Liver (tissue), 9 donors: ENCODE results near the gene C3orf38. TPM values are rescaled to one million over a fixed set of nuclear protein-coding genes. Genes with fewer than 3 reads are reported as not detected.

Experiments
- DNase-seq: peaks from one replicate; pipeline ENCODE4 v3.0.0-alpha.2; 2017; ENCODE audit warnings: low spot score
- H3K27ac ChIP-seq, 2 donors: one replicate each; pipeline ENCODE4 v1.7.0; 2013; ENCODE audit warnings: inconsistent platforms in 2 of 2, low read length in 2 of 2, control low read depth in 1 of 2, low read depth in 1 of 2, mild to moderate bottlenecking in 1 of 2
- H3K27me3 ChIP-seq, 4 donors: one replicate each; pipeline versions ENCODE4 v1.6.1 to v1.7.0; 2013; ENCODE audit warnings: low read length in 3 of 4, inconsistent platforms in 1 of 4, mild to moderate bottlenecking in 1 of 4, moderate library complexity in 1 of 4; ENCODE audit not compliant: control insufficient read depth in 4 of 4, insufficient read depth in 4 of 4
- H3K36me3 ChIP-seq, 4 donors: one replicate each; pipeline versions ENCODE4 v1.6.1 to v1.7.0; 2013; ENCODE audit warnings: low read length in 3 of 4, mild to moderate bottlenecking in 3 of 4, low read depth in 1 of 4, moderate library complexity in 1 of 4; ENCODE audit not compliant: control insufficient read depth in 4 of 4, insufficient read depth in 3 of 4
- H3K4me1 ChIP-seq, 4 donors: one replicate each; pipeline versions ENCODE4 v1.6.1 to v1.7.0; 2013; ENCODE audit warnings: low read length in 3 of 4, mild to moderate bottlenecking in 3 of 4, moderate library complexity in 1 of 4; ENCODE audit not compliant: control insufficient read depth in 4 of 4, insufficient read depth in 4 of 4
- H3K4me3 ChIP-seq, 3 donors: one replicate each; pipeline versions ENCODE4 v1.6.1 to v1.7.0; 2013; ENCODE audit warnings: low read length in 3 of 3, control low read depth in 1 of 3, low read depth in 1 of 3, mild to moderate bottlenecking in 1 of 3
- H3K9ac ChIP-seq, 2 donors: one replicate each; pipeline ENCODE4 v1.7.0; 2013; ENCODE audit warnings: low read length in 2 of 2, mild to moderate bottlenecking in 2 of 2, moderate library complexity in 2 of 2, control low read depth in 1 of 2, low read depth in 1 of 2
- H3K9me3 ChIP-seq, 4 donors: one replicate each; pipeline versions ENCODE4 v1.6.1 to v1.7.0; 2013; ENCODE audit warnings: low read length in 3 of 4; ENCODE audit not compliant: control insufficient read depth in 4 of 4
- EGR1 ChIP-seq, 2 donors: IDR thresholded peaks; 2 replicates each; pipeline ENCODE4 v1.6.1; 2016 to 2018; ENCODE audit warnings: antibody characterized with exemption in 2 of 2, low read depth in 2 of 2
- FOXA2 ChIP-seq: IDR thresholded peaks from 2 replicates; pipeline ENCODE4 v1.6.1; 2016; ENCODE audit warnings: antibody characterized with exemption
- GABPA ChIP-seq, 2 donors: IDR thresholded peaks in 1 of 2; conservative IDR thresholded peaks in 1 of 2; 2 replicates each; pipeline ENCODE4 v1.6.1; 2016; ENCODE audit warnings: antibody characterized with exemption in 2 of 2, mild to moderate bottlenecking in 1 of 2, moderate library complexity in 1 of 2
- HNF4A ChIP-seq, 2 donors: conservative IDR thresholded peaks; 2 replicates each; pipeline ENCODE4 v1.6.1; 2016; ENCODE audit warnings: antibody characterized with exemption in 2 of 2, mild to moderate bottlenecking in 2 of 2
- JUND ChIP-seq, 2 donors: IDR thresholded peaks; 2 replicates each; pipeline ENCODE4 v1.6.1; 2016; ENCODE audit warnings: antibody characterized with exemption in 2 of 2
- NR2F2 ChIP-seq: IDR thresholded peaks from 2 replicates; pipeline ENCODE4 v1.6.1; 2016; ENCODE audit warnings: antibody characterized with exemption
- RAD21 ChIP-seq, 2 donors: IDR thresholded peaks; 2 replicates each; pipeline ENCODE4 v1.6.1; 2016; ENCODE audit warnings: antibody characterized with exemption in 2 of 2, mild to moderate bottlenecking in 2 of 2
- RXRA ChIP-seq, 2 donors: IDR thresholded peaks; 2 replicates each; pipeline ENCODE4 v1.6.1; 2017 to 2018; ENCODE audit warnings: antibody characterized with exemption in 2 of 2, mild to moderate bottlenecking in 1 of 2
- SP1 ChIP-seq: IDR thresholded peaks from 2 replicates; pipeline ENCODE4 v1.6.1; 2018; ENCODE audit warnings: antibody characterized with exemption, mild to moderate bottlenecking
- TAF1 ChIP-seq: conservative IDR thresholded peaks from 2 replicates; pipeline ENCODE4 v1.6.1; 2016; ENCODE audit warnings: antibody characterized with exemption, mild to moderate bottlenecking
- WGBS: extraction: QIAGEN DNeasy Blood & Tissue Kit; methylation state at CpG from one replicate; pipeline ENCODE4 v1.1.7; 2013; 5-methylcytosine and 5-hydroxymethylcytosine counted together
- polyA plus RNA-seq, 2 donors: library from polyadenylated mRNA; stranded (reverse) in 1 of 2; unstranded in 1 of 2; fragments of 200-250 nt in 1 of 2; fragments of >200 nt in 1 of 2; fragmentation: Nextera tagmentation in 1 of 2; extraction: Ambion mirVana in 1 of 2; gene quantifications; one replicate each; pipeline versions ENCODE4 v1.2.1 to v1.2.3, GENCODE V29; 2013 to 2015
- total RNA-seq, 2 donors: library from RNA; depleted of rRNA; stranded (reverse); fragments of >200 nt; gene quantifications; one replicate each; pipeline ENCODE4 v1.2.3, GENCODE V29; 2014
- TF ChIP-seq, protein P1 (sequence below): fragments of 150-350 bp; IDR thresholded peaks from 2 replicates; pipeline ENCODE4 v1.5.1; 2017; ENCODE audit warnings: improper control_type of control experiment, low read depth, low read length; ENCODE audit not compliant: missing input control
- donor health status: healthy.
- donor health status: healthy.
- donor health status: healthy.
- donor health status: healthy.
- donor health status: healthy.

Gene C3orf38
- total and polyA plus RNA-seq, 4 donors, result 4.6 to 16.0 (median 8.1) TPM

DNA sequence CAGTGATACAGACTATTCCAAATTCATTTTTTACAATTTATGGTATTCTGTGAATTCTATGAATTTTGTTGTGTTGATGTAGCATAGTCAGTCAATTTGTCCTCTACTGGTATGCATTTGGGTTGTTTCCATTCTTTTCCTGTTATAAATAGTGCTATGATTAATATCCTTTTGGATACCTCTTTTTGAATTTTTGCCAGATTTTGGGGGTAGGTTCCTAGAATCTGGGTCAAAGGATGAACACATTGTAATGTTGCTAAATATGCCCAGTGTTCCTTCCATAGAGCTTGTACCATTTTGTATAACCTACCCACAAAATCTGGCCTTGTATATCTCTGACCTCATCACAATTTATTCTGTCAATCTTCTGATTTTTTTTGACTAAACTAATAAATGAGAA lies 44.4 kb upstream of the C3orf38 start:
- Histone ChIP-seq H3K9ac (no peak overlapping the region), H3K4me1 (no peaks in the 10 kb centered on the region), H3K9me3 (no peaks in the 10 kb centered on the region), H3K36me3 (no peaks in the 10 kb centered on the region), H3K27me3 (no peaks in the 10 kb centered on the region), H3K27ac (no peak overlapping the region), H3K4me3 (no peak overlapping the region)
- no peak for TF ChIP-seq HNF4A (conservative IDR thresholded peaks at IDR 0.05)
- no peak for TF ChIP-seq EGR1 (IDR thresholded peaks at IDR 0.05; ENCODE audit: low read depth in 2 of 2)
- TF ChIP-seq, protein P1, sequence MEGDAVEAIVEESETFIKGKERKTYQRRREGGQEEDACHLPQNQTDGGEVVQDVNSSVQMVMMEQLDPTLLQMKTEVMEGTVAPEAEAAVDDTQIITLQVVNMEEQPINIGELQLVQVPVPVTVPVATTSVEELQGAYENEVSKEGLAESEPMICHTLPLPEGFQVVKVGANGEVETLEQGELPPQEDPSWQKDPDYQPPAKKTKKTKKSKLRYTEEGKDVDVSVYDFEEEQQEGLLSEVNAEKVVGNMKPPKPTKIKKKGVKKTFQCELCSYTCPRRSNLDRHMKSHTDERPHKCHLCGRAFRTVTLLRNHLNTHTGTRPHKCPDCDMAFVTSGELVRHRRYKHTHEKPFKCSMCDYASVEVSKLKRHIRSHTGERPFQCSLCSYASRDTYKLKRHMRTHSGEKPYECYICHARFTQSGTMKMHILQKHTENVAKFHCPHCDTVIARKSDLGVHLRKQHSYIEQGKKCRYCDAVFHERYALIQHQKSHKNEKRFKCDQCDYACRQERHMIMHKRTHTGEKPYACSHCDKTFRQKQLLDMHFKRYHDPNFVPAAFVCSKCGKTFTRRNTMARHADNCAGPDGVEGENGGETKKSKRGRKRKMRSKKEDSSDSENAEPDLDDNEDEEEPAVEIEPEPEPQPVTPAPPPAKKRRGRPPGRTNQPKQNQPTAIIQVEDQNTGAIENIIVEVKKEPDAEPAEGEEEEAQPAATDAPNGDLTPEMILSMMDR, result no peak
- TF ChIP-seq RXRA (IDR thresholded peaks at IDR 0.05), result no peak
- no peak for TF ChIP-seq TAF1
- no peak for DNase-seq

GRCh38 chr3:88112289-88112688 lies 37.5 kb upstream of the C3orf38 start:
- no peak overlapping the region for H3K9ac ChIP-seq
- 96% methylated on average over 1 of the region's 1 CpG for WGBS
- H3K27ac ChIP-seq, result no peak overlapping the region
- no peaks in the 10 kb centered on the region for H3K4me1 ChIP-seq
- no peaks in the 10 kb centered on the region for H3K9me3 ChIP-seq
- peaks cover 0 to 5% (median 3%) of the 10 kb centered on the region in 4 donors for H3K36me3 ChIP-seq
- H3K4me3 ChIP-seq, result no peak overlapping the region
- no peak for DNase-seq
- no peaks in the 10 kb centered on the region for H3K27me3 ChIP-seq
- TF ChIP-seq SP1 (no peak), FOXA2 (no peak)

- Histone ChIP-seq H3K36me3 (peaks cover 0 to 11% (median 3%) of the 10 kb centered on the region in 4 donors), H3K9me3 (no peaks in the 10 kb centered on the region), H3K4me1 (no peaks in the 10 kb centered on the region), H3K4me3 (no peak overlapping the region), H3K27ac (no peak overlapping the region), H3K9ac (no peak overlapping the region), H3K27me3 (no peaks in the 10 kb centered on the region)
- WGBS, result 44% methylated on average over 5 of the region's 5 CpGs
- peak; percentile 55 for DNase-seq
- TF ChIP-seq NR2F2 (no peak), RAD21 (IDR thresholded peaks at IDR 0.05) (peak; percentile 84 to 87), JUND (IDR thresholded peaks at IDR 0.05) (peak in 1 of 2 donors; percentile 36), GABPA (IDR thresholded peaks at IDR 0.05 in 1 of 2, conservative IDR thresholded peaks at IDR 0.05 in 1 of 2) (no peak)
- TF ChIP-seq, protein P1, result peak; percentile 72
These were observed 36.2 kb upstream of the C3orf38 start for GRCh38 chr3:88113311-88114162.
